Stimulated activated CD8-positive, alpha-beta memory T cell treated with anti-CD3 and anti-CD28 coated beads, Interleukin-12 subunit alpha, Interleukin-12 subunit beta, amount 100 ng/mL, for 4 hours (primary cell): ENCODE results near the gene POLR3K.
"Not testable (repeated sequence)": the region's sequence is repeated elsewhere in the genome, so short reads cannot be mapped to it uniquely, and the experiment has no call there.

ENCODE experiments used
- DNase-seq: peaks from one replicate; pipeline ENCODE4 v3.0.0-alpha.2; 2020; ENCODE audit warnings: low read depth

The POLR3K gene

GRCh38 chr16:63998-64913 lies 10.8 kb upstream of the POLR3K start:
- no peak for DNase-seq

DNA sequence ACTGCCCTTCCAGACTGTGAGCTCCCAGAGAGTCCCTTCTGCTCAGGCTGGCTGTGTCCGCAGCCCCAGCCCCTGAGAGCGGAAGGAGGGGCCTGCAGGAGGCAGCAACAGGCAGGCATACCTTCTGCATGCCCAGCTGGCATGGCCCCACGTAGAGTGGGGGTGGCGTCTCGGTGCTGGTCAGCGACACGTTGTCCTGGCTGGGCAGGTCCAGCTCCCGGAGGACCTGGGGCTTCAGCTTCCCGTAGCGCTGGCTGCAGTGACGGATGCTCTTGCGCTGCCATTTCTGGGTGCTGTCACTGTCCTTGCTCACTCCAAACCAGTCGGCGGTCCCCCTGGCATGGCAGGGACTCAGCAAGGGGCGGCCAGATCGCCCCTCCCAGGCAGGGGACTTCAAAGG lies 10.1 kb upstream of the POLR3K start:
- no peak for DNase-seq

GRCh38 chr16:62968-63391 lies 9.6 kb upstream of the POLR3K start:
- DNase-seq, result no peak

- no peak for DNase-seq
These were observed 9.0 kb upstream of the POLR3K start for GRCh38 chr16:62283-62967.

- no peak for DNase-seq
These were observed 8.5 kb upstream of the POLR3K start for GRCh38 chr16:61879-62281.

GRCh38 chr16:60929-61878 lies 7.8 kb upstream of the POLR3K start:
- no peak for DNase-seq

DNA sequence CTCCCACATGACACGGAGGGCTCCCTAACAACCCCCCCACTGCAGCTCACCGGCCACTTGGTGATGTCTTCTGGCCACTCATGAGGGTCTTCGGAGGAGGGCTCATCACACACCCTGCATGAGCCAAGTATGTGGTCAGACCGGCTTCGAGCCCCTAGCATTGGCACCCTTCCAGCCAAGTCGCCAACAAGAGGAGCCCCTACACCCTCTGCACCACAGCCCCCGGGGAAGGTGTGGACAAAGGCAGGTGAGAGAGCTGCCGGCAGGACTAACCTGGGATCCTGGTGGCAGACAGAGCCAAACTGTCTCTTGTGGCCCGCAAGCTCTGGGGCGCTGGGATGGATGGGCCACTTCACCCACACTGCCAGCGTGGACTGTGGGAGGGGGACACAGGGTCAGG lies 6.8 kb upstream of the POLR3K start:
- no peak for DNase-seq

GRCh38 chr16:59440-60059 lies 6.1 kb upstream of the POLR3K start:
- no peak for DNase-seq

DNA sequence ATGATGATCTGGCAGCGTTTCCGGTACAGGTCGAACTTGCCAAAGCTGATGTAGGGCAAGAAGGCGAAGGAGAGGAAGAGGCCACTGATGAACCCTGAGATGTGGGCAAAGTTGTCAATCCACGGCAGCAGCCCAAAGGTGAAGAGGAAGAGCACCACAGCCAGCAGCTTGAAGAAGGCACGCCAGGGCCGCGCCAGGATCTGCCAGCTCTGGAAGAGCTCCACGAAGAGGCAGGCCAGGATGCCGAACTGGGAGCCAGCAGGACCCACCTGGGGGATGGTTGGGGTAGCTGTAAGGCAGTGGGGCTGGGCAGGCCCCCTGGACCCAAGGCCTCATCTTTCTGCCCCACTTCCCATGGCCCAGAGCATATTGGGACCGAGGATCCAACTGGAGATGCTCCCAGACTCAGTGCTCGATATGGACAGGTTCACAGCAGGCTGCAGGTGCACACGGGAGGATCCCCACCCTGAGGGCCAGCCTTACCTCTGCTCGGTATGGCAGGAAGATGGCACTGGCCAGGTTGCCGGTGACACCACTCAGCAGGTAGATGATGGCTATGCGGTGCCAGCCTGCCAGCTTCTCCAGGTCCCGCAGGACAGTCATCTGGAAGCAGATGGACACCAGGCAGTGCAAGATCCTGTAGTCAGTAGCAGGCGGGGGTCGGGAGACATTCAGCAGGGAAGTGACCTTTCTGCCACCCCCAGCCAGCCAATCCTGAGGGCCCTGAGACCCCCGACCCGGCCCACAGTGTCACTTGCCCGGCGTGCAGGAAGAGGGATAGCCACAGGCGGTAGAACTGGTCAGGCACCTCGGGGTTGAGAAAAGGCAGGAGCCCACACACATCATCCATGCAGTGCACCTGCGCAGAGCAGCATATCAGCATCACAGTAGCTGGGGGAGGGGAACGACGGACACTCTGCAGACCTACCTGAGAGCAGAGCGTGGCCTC lies 5.4 kb upstream of the POLR3K start:
- no peak for DNase-seq

GRCh38 chr16:57711-58110 lies 4.3 kb upstream of the POLR3K start:
- DNase-seq, result no peak

DNA sequence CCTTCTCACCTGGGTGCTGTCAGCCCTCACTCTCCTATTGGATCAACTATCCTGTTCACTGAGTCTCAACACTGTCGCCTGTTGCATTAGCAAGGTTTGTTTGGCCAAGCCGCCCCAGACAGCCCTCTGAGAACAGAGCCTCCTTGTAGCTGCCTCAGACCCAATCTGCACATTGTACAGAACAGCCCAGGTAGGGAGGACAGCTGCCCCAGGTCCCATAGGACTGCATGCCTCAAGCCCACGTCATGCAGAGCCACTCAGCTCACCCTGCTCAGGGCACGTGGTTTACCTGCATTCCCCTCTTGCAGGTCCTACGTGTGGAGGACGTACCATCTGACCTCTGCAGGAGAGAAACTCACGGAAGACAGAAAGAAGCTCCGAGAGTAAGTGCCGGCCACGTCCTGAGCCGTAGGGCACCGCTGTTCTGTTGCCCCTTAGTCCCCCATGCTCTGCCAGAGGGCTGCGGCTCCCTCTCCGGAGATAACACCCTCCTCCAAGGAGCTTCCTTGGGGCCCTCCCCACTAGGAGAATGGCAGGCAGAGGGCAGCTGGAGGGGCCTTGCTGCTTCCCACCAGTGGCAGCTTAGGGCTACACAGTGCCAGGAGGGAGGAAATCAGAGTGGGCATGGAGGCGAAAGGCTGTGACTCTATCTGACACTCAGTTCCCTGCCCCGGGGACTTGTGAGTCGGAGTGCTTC lies 3.0 kb upstream of the POLR3K start:
- no peak for DNase-seq

GRCh38 chr16:55571-56136 lies 2.2 kb upstream of the POLR3K start:
- no peak for DNase-seq

GRCh38 chr16:54237-54581 lies 801 bp upstream of the POLR3K start:
- no peak for DNase-seq

GRCh38 chr16:50769-51591 lies 2.4 kb downstream of the POLR3K start:
- no peak for DNase-seq

DNA sequence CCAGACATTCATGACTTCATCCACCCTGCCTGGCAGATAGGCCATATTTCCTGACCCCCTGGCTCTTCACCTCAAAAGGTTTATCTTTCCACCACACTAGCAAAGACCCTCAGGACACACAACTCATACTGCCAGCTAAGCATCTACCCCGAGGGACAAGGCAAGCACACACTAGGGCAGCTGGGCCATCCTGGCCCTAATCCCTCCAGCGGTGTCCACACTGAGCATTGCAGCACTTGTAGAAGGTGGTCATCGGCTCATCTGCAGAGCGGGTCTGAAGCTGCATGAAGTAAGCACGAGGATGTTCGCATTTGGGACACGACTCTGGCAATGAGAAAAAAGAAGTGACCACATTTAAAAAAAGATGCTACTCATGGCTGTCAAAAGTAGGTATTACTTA lies 6.2 kb downstream of the POLR3K start:
- no peak for DNase-seq

DNA sequence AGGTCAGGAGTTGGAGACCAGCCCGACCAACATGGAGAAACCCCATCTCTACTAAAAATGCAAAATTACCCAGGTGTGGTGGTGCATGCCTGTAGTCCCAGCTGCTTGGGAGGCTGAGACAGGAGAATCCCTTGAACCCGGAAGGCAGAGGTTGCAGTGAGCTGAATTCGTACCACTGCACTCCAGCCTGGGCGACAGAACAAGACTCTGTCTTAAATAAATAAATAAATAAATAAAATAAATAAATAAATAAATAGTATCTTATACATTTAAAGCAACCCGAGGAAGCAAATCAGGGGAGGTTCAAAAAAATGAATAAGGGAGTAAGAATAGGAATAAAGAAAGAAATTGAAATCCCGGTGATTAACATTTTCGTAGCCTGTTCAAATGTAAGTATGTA lies 6.9 kb downstream of the POLR3K start:
- not testable (repeated sequence) for DNase-seq

- DNase-seq, result no peak
These were observed 8.0 kb downstream of the POLR3K start for GRCh38 chr16:45454-45853.

- DNase-seq, result no peak
These were observed 8.8 kb downstream of the POLR3K start for GRCh38 chr16:44655-45054.

DNA sequence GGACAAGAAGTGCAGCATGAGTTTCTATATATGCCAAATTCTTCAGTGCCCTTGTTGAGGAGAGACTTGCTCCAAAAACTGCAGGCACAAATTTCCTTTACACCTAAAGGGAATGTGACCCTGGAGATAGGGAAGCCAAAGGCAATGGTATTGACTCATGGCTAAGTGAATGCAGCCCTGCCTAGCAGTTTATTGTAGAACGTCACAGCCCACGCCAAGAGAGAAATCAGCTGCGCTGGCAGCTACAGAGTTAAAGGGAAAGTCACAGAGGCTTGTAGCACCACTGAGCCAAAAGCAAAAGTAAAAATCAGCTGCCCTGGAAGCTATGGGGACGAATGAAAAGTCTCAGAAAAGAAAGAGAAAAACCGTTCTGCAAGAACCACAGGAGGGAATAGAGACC lies 10.1 kb downstream of the POLR3K start:
- no peak for DNase-seq
